ENCODE results near the gene LMF2.

Gene LMF2

GRCh38 chr22:50531546-50531961 lies 24.1 kb upstream of the LMF2 start:
- Histone ChIP-seq H3K27ac (peak overlapping the region; percentile 88), H3K4me3 (ENCODE audit: low read depth, low read length) (peak overlapping the region; percentile 95), H2AFZ (peak overlapping the region; percentile 76), H3K79me2 (no peaks in the 10 kb centered on the region), H3K4me2 (ENCODE audit: low read length) (peak overlapping the region; percentile 99), H3K9ac (peak overlapping the region; percentile 67), H3K36me3 (ENCODE audit: control insufficient read depth, insufficient read depth, low read length) (no peaks in the 10 kb centered on the region), H3K9me3 (ENCODE audit: control insufficient read depth, low read length) (no peaks in the 10 kb centered on the region), H3K27me3 (ENCODE audit: control insufficient read depth, insufficient read depth, low read length) (no peaks in the 10 kb centered on the region), H3K4me1 (peaks cover 9% of the 10 kb centered on the region)
- TF ChIP-seq, protein P1, sequence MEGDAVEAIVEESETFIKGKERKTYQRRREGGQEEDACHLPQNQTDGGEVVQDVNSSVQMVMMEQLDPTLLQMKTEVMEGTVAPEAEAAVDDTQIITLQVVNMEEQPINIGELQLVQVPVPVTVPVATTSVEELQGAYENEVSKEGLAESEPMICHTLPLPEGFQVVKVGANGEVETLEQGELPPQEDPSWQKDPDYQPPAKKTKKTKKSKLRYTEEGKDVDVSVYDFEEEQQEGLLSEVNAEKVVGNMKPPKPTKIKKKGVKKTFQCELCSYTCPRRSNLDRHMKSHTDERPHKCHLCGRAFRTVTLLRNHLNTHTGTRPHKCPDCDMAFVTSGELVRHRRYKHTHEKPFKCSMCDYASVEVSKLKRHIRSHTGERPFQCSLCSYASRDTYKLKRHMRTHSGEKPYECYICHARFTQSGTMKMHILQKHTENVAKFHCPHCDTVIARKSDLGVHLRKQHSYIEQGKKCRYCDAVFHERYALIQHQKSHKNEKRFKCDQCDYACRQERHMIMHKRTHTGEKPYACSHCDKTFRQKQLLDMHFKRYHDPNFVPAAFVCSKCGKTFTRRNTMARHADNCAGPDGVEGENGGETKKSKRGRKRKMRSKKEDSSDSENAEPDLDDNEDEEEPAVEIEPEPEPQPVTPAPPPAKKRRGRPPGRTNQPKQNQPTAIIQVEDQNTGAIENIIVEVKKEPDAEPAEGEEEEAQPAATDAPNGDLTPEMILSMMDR (IDR thresholded peaks at IDR 0.05), result no peak

- Histone ChIP-seq H3K27me3 (ENCODE audit: control insufficient read depth, insufficient read depth, low read length) (no peaks in the 10 kb centered on the region), H3K36me3 (ENCODE audit: control insufficient read depth, insufficient read depth, low read length) (no peaks in the 10 kb centered on the region), H2AFZ (peak overlapping the region; percentile 76), H3K4me2 (ENCODE audit: low read length) (peak overlapping the region; percentile 99), H3K9ac (peak overlapping the region; percentile 67), H3K27ac (peak overlapping the region; percentile 88), H3K9me3 (ENCODE audit: control insufficient read depth, low read length) (no peaks in the 10 kb centered on the region), H3K4me1 (peaks cover 9% of the 10 kb centered on the region), H3K79me2 (no peaks in the 10 kb centered on the region), H3K4me3 (ENCODE audit: low read depth, low read length) (peak overlapping the region; percentile 95)
- TF ChIP-seq, protein P1 (IDR thresholded peaks at IDR 0.05), result no peak
Observed at GRCh38 chr22:50530877-50531545, 23.5 kb upstream of the LMF2 start.

GRCh38 chr22:50530580-50530876 lies 23.0 kb upstream of the LMF2 start:
- Histone ChIP-seq H3K4me1 (peaks cover 9% of the 10 kb centered on the region), H2AFZ (peak overlapping the region; percentile 58), H3K27me3 (ENCODE audit: control insufficient read depth, insufficient read depth, low read length) (no peaks in the 10 kb centered on the region), H3K36me3 (ENCODE audit: control insufficient read depth, insufficient read depth, low read length) (no peaks in the 10 kb centered on the region), H3K27ac (peak overlapping the region; percentile 88), H3K9me3 (ENCODE audit: control insufficient read depth, low read length) (no peaks in the 10 kb centered on the region), H3K79me2 (no peaks in the 10 kb centered on the region), H3K4me2 (ENCODE audit: low read length) (peak overlapping the region; percentile 99), H3K9ac (peak overlapping the region; percentile 19), H3K4me3 (ENCODE audit: low read depth, low read length) (peak overlapping the region; percentile 95)
- TF ChIP-seq, protein P1 (IDR thresholded peaks at IDR 0.05), result no peak

DNA sequence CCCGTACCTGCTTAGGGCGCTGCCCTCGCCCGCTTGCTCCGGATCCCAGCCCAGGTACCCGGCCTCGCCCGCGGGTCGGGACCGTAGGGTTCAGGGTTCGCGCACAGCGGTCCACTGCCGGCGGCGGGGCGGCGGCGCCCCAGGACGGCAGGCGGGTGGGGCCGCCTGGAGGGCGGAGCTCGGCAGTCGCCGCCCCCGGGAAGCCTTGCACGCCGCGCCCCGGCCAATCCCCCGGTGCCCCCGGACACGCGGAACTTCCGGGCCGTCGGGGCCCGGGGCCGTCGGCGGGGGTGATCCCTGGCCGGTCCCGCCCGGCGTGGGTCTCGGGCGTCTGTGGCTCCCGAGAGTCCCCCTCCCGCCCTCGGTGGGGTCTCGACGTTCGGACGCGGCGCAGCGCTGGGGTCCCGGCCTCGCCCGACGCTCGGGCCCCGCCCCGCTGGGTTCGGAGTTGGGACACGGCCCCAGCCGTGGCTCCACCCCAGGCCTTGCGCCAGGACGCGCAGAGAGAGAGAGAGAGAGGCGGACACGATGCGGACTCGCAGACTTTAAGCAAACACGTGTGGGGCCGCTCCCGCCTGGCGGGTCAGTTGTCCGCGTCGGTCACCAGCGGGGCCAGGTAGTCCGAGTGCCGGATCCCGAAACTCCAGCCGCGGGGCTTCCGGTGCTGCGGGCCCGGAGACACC lies 22.5 kb upstream of the LMF2 start, which contains the start of gene TYMP:
Gene TYMP (minus strand): TSS at position 116 of the 683 bp plus-strand sequence. CDS start 303 bp downstream, outside the sequence.
- Histone ChIP-seq H3K27me3 (ENCODE audit: control insufficient read depth, insufficient read depth, low read length) (no peaks in the 10 kb centered on the region), H3K4me3 (ENCODE audit: low read depth, low read length) (peak within 1 kb of the TSS; percentile 95)

More for the DNA sequence above, 22.5 kb upstream of the LMF2 start, which contains the start of gene TYMP:
- TF ChIP-seq, protein P1 (IDR thresholded peaks at IDR 0.05), result no peak
- peak within 1 kb of the TSS; percentile 19 for H3K9ac ChIP-seq
- H3K36me3 ChIP-seq (ENCODE audit: control insufficient read depth, insufficient read depth, low read length), result no peaks in the 10 kb centered on the region
- no peaks in the 10 kb centered on the region for H3K79me2 ChIP-seq
- H3K27ac ChIP-seq, result peak within 1 kb of the TSS; percentile 88
- H3K4me2 ChIP-seq (ENCODE audit: low read length), result peak within 1 kb of the TSS; percentile 99
- peak within 1 kb of the TSS; percentile 76 for H2AFZ ChIP-seq
- peaks cover 9% of the 10 kb centered on the region for H3K4me1 ChIP-seq
- no peaks in the 10 kb centered on the region for H3K9me3 ChIP-seq (ENCODE audit: control insufficient read depth, low read length)

All from parathyroid adenoma (tissue), 2 donors.